NCI-H345 (cell line): Measurements from ENCODE around the gene SLC8A1.
A peak's percentile ranks its signal among the peaks of the same experiment; 100 is the strongest.

ENCODE experiments used
- DNase-seq: peaks from one replicate; lab custom pipeline; 2025; lab: John Stamatoyannopoulos, UW

SLC8A1 gene

DNA sequence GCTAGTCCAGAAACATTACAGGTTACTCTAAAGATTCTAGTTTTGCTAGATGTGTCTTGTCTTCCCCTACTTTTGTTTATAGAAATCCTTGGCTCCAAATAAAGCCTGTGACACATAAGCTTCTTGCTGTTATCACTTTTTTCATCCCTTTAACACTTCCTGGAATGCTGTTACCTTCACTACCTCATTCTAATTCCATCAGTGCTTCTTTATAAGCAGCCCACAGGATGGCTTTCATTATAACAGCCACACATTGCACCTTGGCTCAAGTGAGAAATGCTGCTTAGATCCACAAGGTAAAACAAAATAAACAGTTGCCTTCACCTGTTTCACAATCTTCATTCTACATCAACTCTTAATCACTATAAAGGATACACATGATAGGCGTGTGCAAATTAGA lies 221.7 kb downstream of the SLC8A1 start:
- DNase-seq: no peak

DNA sequence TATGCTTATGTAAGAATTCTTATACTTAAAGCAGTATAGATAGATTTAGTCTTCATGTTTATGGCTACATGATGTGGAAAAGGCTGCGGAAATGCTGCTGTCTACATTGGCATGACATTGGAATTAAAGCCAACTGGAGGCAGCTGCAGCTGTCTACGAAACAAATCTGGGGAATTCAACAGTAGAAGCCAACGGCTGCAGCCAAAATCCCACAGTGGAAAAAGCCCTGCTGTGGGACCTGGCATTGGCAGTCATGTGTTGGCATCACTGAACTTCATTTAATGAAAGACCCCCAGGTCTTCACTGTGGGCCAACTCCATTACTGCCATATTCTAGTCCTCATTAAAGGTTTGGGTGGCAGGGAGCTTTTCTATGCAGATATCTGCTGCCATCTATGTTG lies 223.6 kb downstream of the SLC8A1 start:
- no peak for DNase-seq

DNA sequence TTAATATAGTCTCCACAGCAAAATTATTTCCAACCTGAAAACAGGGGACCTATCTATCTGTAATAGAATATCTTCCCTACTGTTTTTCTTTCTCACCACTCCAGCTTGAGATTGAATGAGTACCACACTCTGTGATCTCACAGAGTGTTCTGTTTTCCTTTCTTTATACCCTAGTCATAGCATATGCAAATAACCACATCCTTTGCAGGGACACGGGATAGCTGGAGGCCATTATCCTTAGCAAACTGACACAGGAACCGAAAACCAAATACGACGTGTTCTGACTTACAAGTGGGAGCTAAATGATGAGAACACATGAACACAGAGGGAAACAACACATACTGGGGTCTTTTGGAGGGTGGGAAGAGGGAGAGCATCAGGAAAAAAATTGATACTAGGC lies 224.7 kb downstream of the SLC8A1 start:
- DNase-seq: peak; percentile 58

DNA sequence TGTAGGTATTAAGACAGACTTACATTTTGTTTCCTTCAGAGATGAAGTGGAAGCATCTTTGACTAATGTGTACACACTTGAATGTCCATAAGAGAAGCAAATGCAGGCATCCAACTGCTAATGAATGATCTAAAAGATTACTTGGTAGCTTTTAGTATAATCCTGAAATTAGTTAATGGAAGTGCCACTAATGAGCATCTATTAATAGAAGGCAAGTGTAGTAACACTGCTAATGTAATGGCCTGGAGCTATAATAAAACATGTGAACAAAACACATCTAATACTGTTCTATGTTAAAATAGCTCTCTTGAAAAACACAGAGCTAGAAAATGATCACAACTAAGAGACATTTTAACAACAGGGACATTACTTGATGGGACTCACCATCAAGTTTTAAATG lies 225.3 kb downstream of the SLC8A1 start:
- DNase-seq: no peak

DNA sequence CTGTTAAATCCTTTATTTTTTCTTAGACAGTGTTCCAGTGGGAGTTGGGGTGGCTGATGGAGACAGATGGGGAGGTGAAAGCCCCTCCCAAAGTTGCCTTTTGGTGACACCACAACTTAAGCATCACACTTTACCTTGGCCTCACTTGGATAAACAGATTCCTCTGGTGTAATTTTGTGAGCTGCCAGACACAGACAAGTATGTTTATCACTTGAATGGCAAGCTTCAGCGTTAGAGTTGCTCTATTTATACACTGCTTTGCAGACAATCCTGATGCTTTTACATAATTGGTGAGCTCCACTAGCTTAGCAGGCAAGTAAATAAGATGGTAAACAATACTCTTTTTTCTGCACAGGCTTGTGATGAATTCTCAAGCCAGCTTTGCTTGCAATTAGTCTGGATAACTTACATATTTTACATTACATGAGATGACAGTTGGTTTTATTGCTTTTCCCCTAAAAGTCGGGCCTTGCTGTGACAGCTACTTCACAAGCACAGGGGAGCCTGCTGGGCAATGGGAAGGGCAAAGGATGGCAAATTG lies 226.2 kb downstream of the SLC8A1 start:
- no peak for DNase-seq

DNA sequence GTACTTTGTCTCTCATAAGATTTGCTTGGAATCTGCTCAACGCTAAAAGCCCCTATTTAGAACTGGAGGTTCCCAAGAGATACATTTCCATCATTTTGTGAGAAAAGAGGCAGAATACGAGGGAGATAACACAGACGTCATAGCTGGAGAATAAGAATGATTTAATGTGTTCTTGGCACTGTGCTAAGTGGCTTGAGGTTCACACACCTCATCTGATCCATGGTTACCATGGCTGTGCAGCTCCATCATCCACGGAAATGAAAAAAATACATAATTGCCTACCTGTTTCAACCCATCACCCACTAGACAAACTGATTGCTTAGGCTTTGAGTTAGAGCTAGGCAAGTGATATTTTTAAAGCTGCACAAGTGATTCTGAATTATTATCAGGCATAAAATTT lies 227.6 kb downstream of the SLC8A1 start:
- DNase-seq: no peak

DNA sequence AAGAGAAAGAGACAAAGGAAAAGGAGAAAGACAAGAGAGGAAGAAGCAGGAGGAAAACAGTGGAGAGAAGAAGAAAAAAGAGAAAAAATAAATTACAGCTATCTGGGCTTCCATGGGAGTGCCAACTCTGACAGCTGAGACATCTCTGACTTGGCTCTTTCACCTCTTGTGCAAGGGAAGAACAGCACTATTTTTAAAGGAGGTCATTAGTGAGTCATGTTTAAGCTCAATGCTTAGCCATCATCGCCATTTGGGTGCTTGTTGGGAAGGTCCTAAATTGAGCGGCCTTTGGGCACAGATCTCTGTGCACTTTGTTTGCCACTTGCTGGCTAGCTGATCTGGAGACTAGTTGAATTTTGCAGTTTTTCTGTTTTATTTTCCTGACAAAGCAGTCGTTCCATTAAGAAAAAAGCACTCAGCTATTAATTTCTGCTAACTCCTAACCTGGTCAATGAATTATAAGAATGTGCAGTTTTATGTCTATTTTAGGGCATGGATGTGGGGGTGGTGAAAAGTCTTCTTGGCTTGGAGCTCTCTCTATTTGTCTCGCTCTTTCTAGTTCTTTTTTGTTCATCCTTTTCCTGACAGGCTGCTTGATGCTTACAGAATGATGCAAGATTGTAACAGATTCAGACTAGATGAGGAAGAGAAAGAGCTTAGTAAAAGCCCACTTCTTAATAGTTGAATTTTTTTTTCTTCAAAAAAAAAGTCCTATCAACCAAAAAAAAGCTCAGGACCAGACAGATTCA lies 231.5 kb downstream of the SLC8A1 start:
- DNase-seq: no peak

DNA sequence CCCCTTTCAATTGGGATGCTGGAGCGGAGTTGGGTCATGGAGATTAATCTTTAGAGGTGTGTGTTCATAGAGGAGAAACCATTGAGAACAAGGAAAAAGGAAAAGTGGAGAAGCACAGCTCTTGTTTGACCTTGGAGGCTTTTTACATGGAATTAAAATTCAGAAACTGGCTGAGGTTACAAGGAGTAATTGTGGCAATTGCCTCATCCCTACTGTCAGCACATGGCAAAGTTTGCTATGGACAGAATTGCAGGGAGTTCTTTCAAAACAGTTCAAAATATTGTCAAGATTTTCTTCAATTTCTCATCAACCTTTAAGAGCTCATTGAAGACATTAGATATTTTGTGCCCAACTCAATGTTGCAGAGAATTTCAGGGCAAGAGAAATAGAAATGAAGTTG lies 232.7 kb downstream of the SLC8A1 start:
- no peak for DNase-seq

DNA sequence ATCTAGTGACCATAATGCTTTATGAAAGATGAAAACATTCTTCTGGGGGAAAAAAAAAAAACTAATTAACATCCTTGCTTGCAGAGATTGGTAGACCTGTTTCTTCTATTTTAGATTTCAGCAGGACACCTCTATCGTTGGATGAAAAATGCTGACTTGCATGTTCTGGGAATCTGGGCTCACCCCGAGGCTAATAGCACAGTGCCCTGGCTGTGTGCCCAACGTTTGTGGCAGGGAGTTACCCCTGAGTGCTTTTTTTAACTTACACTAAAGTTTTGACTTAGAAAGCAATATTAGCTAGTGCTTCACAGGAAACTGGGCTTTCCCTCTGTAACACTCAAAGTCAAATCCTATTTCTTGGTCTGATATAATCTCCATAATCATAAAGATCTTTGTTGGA lies 233.2 kb downstream of the SLC8A1 start:
- peak; percentile 35 for DNase-seq

DNA sequence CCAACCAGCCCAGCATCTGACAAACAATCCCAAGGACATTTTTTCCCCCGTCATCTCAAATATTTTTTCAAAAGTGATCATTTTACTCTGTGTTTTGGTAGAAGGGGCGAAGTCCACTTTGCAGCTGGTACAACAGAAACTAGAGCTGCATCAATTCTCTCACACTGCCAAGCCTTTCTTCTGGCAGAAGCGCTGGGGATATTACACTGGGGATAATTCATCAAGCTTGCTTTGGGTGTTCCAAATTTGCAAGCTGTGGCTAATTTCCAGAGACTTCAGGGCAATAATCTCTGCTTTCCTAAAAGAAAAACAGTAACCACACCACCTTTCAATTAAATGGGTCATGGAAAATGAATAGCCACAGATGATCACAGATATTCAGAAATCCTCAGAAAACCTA lies 238.3 kb downstream of the SLC8A1 start:
- DNase-seq: no peak

DNA sequence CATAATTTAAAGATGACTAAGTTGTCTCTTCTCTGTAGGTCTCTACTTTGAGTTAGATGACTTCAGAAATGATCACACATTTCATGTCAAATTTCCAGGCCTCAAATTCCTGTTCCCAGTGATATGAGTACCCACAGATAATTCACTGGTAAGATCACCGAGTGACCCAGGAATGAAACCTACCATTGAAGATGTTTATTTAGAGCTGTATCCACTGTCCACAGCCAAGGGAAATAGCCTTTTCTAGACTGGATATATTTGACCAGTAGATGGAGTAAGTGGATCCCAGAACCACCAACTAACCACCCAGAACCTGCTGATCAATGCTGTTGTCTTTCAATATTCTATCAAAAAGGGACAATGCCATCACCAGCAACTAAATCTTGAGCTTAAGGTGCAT lies 238.8 kb downstream of the SLC8A1 start:
- no peak for DNase-seq

DNA sequence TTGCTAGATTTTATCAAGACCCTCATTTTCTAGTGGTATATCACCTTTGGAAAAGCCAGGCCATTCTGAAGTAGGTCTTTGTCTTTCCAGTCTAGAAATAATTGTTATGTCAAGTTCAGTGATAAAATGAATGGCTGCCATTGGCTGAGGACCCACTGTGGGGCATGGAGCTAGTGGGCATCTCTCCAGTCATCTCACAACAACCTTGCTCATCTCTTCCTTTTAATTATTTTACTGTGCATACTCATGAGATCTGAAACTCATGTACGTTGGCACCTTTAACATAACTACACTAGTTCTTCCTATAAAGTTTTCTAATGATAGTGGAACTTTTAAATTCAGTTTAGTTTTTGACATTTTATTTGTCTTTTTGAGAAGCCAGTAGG lies 240.9 kb downstream of the SLC8A1 start:
- no peak for DNase-seq

DNA sequence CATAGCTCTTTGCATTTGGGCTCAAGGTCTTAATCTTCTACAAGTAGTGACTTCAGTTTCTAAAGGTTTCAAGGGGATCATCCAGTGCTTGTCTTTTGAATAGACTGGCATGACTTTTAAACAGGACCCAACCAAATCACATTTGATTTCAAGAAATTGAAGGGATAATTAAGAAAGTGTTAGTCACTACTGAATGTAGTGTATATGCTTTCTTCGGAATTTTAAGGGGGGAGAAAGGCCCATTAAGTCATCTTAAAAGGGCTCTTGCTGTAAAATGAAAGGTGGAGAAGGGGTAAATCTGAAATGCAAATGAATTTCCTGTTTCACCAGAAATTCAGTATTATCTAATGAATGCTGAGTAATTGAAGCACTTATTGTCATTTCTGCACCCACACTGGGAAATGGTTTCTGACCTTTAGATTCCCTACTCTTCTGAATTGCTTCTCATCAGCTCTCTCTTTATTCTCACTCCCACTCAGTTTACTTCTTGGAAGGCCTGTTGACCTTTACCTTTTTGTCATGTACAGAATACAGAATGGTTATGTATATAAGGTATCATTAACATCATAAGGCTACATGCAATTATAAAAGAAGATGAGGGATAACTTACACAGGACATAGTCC lies 241.4 kb downstream of the SLC8A1 start:
- DNase-seq: no peak

DNA sequence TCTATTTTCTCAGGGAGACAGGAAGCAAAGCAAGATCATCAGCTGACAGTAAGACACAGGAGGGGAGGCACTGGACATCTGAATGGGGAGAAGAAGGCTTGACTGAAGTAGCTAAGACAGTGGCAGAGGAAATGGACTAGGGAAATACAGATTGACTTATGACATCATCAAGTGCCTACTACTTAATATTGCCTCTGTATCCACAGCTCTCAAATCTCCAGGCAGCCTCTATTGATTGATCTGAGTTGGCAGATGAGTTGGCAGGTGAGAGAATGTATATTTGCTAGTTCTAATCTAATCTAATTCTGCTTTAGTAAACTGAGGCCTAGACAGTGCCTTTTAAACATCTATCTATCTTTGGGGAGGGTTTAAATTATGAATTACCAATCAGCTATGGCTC lies 242.1 kb downstream of the SLC8A1 start:
- DNase-seq: no peak

DNA sequence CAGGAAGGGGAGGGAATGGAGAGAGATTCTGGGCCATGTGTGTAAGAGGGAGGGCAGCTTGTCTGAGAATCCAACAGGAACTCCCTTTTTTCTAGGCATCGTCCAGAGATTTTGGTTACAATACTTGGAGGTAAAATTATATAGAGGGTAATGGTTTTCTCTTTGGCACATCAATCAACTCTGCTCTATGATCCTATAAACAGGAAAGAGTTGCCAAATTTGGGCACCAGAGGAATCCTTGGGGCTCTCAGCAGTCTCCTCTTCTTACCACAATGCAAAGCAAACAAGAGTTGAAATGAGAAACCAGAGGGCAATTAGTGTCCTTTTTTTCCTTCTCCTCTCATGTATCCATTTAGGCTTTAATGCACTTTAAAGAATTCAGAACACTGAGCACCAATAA lies 243.4 kb downstream of the SLC8A1 start:
- peak; percentile 51 for DNase-seq

DNA sequence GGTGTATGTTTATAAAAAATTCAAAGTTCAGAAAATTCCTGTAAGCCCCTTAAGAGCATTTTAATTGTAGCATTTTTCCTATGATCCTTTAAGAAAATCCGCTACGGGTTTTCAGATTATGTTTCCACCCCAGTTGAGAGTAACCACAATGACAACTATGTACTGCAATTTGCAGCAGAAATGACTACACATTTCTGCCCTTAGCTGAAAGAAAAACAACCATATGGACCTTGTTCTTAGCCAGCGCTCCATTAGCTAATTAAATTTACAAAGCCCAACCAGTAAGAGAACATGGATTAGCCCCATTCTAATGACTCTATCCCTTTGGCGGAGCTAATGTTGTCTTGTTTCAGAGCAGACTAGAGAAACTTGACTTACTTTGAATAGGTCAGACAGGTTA lies 247.6 kb downstream of the SLC8A1 start:
- DNase-seq: no peak

DNA sequence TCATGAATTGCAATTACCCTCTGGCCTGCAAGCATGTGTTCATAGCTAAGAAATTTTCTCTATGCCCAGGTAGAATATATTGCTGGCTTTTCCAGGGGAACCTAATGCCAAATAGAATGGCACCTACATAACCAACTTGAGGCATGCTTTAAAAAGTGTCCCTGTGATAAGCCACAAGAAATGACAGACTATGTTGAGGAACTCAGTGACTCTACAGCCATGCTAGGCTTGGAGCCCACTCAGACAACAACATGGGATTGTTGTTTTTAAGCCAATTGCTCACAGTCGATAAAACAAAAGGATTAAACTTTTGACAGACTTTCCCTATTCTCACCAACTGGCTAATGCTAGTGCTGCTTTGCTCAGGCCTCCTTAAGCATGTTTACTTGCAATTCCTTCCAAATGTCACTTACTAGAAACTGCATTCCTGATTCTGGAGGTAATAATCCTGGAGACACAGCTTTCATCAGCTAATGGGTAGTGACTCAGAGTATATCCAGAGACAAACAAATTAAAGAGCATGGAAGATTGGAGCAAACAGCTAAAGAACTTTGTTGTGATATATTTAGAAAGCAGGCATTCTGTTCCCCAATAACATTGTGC lies 249.0 kb downstream of the SLC8A1 start:
- DNase-seq: no peak

DNA sequence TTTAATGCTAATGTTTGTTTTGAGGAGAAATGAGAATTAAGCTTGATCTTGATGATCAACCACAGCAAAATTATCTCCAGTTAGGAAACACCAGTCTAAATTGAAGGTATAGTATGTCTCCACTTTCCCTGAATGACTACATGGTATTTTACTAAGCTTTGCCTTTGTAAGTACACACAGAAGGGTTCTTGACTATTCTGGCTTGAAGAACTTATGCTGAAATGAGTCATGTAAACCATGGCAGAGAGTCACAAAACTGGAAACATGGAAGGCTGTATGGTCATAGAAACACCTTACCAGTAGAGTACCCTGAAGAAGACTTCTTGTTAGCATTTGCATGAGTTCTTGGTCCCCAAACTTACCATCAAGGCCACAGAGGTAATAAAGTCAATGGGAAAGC lies 250.5 kb downstream of the SLC8A1 start:
- DNase-seq: no peak

DNA sequence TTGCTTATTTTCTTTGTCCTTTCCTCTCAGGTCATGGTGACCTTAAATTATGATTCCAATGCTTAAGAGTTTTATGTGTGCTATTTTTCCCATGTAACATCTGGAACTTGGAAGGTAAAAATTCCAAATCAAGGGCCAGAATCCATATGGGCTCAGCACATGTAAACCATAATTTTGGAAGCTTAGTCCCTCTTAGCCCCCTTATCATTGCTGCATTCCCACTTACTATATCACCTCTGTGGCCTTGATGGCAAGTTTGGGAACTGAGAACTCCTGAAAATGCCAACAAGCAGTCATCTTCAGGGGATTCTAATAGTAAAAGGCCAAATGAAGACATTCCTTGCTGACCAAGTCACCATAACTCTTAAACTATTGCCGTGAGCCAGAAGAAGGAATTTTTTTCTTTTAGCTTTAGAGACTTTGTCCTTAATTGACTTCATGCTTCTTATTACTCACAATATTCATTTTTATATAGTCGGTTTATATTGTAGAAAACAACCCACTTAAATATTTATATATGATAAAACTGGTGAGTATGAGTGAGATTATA lies 251.4 kb downstream of the SLC8A1 start:
- DNase-seq: no peak

DNA sequence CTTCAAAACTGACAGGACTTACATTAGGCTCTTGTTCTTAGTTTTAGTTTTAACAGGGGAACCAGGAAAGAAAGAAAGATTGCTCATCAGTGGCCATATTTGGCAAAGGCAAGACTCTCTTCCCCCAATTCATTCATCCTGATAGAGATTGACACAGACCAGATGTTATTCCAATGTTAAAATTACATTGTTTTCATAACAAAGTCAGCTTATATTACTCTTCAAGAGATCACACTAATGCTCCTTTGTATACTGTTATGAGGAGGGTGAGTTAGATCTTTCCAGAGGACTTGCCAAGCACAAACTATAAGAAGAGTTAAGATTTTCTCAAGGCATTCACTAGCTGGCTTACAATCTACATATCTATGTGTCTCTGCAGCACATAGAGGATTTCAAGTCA lies 252.1 kb downstream of the SLC8A1 start:
- DNase-seq: no peak

DNA sequence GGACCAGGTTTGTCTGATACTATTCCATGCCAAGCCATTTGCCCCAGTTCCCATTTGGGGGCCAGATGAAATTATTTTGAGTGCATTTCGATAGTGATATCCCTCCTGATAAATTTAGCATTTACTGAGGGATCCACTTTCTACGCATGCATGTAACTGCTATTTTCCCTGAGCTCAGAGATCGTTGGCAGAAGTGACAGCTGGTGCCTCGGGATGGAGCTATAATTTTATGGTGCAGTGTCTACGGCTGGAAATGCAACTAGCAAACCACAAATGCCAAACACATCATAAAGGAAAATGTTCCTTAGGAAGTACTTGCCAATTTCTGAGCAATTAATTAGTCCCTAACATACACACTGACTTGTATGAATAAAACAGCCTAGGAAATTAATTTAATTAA lies 254.8 kb downstream of the SLC8A1 start:
- DNase-seq: no peak

DNA sequence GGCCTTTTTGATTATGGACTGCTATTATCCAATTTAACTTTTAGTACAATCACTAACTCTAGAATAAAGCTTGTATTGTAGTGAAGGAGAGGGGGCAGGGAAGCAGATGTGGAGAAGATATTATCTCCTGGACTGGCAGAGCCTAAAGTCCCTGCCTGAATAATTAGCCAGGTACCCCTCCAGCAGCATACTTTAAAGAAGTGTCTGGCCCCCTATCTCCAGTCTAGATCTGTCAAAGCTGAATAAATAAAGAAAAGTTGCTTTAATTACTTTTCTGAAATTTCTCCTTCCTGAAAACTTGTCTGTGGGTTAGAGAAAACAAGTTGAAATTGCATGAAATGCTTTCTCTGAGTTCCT lies 258.2 kb downstream of the SLC8A1 start:
- no peak for DNase-seq
